Liver (tissue), 9 donors: ENCODE data around the gene CADPS. TPM values are rescaled to one million over a fixed set of nuclear protein-coding genes. Genes with fewer than 3 reads are reported as not detected.

ENCODE experiments used
- DNase-seq: peaks from one replicate; pipeline ENCODE4 v3.0.0-alpha.2; 2017; ENCODE audit warnings: low spot score
- H3K27ac ChIP-seq, 2 donors: one replicate each; pipeline ENCODE4 v1.7.0; 2013; ENCODE audit warnings: inconsistent platforms in 2 of 2, low read length in 2 of 2, control low read depth in 1 of 2, low read depth in 1 of 2, mild to moderate bottlenecking in 1 of 2
- H3K27me3 ChIP-seq, 4 donors: one replicate each; pipeline versions ENCODE4 v1.6.1 to v1.7.0; 2013; ENCODE audit warnings: low read length in 3 of 4, inconsistent platforms in 1 of 4, mild to moderate bottlenecking in 1 of 4, moderate library complexity in 1 of 4; ENCODE audit not compliant: control insufficient read depth in 4 of 4, insufficient read depth in 4 of 4
- H3K36me3 ChIP-seq, 4 donors: one replicate each; pipeline versions ENCODE4 v1.6.1 to v1.7.0; 2013; ENCODE audit warnings: low read length in 3 of 4, mild to moderate bottlenecking in 3 of 4, low read depth in 1 of 4, moderate library complexity in 1 of 4; ENCODE audit not compliant: control insufficient read depth in 4 of 4, insufficient read depth in 3 of 4
- H3K4me1 ChIP-seq, 4 donors: one replicate each; pipeline versions ENCODE4 v1.6.1 to v1.7.0; 2013; ENCODE audit warnings: low read length in 3 of 4, mild to moderate bottlenecking in 3 of 4, moderate library complexity in 1 of 4; ENCODE audit not compliant: control insufficient read depth in 4 of 4, insufficient read depth in 4 of 4
- H3K4me3 ChIP-seq, 3 donors: one replicate each; pipeline versions ENCODE4 v1.6.1 to v1.7.0; 2013; ENCODE audit warnings: low read length in 3 of 3, control low read depth in 1 of 3, low read depth in 1 of 3, mild to moderate bottlenecking in 1 of 3
- H3K9ac ChIP-seq, 2 donors: one replicate each; pipeline ENCODE4 v1.7.0; 2013; ENCODE audit warnings: low read length in 2 of 2, mild to moderate bottlenecking in 2 of 2, moderate library complexity in 2 of 2, control low read depth in 1 of 2, low read depth in 1 of 2
- H3K9me3 ChIP-seq, 4 donors: one replicate each; pipeline versions ENCODE4 v1.6.1 to v1.7.0; 2013; ENCODE audit warnings: low read length in 3 of 4; ENCODE audit not compliant: control insufficient read depth in 4 of 4
- FOXA1 ChIP-seq: IDR thresholded peaks from 2 replicates; pipeline ENCODE4 v1.6.1; 2016; ENCODE audit warnings: antibody characterized with exemption
- GABPA ChIP-seq, 2 donors: IDR thresholded peaks in 1 of 2; conservative IDR thresholded peaks in 1 of 2; 2 replicates each; pipeline ENCODE4 v1.6.1; 2016; ENCODE audit warnings: antibody characterized with exemption in 2 of 2, mild to moderate bottlenecking in 1 of 2, moderate library complexity in 1 of 2
- HNF4G ChIP-seq: IDR thresholded peaks from 2 replicates; pipeline ENCODE4 v1.6.1; 2016; ENCODE audit warnings: antibody characterized with exemption
- JUND ChIP-seq, 2 donors: IDR thresholded peaks; 2 replicates each; pipeline ENCODE4 v1.6.1; 2016; ENCODE audit warnings: antibody characterized with exemption in 2 of 2
- MAX ChIP-seq: IDR thresholded peaks from 2 replicates; pipeline ENCODE4 v1.6.1; 2016; ENCODE audit warnings: antibody characterized with exemption
- NR2F2 ChIP-seq: IDR thresholded peaks from 2 replicates; pipeline ENCODE4 v1.6.1; 2016; ENCODE audit warnings: antibody characterized with exemption
- RAD21 ChIP-seq, 2 donors: IDR thresholded peaks; 2 replicates each; pipeline ENCODE4 v1.6.1; 2016; ENCODE audit warnings: antibody characterized with exemption in 2 of 2, mild to moderate bottlenecking in 2 of 2
- SP1 ChIP-seq: IDR thresholded peaks from 2 replicates; pipeline ENCODE4 v1.6.1; 2018; ENCODE audit warnings: antibody characterized with exemption, mild to moderate bottlenecking
- TAF1 ChIP-seq: conservative IDR thresholded peaks from 2 replicates; pipeline ENCODE4 v1.6.1; 2016; ENCODE audit warnings: antibody characterized with exemption, mild to moderate bottlenecking
- YY1 ChIP-seq: IDR thresholded peaks from 2 replicates; pipeline ENCODE4 v1.6.1; 2016; ENCODE audit warnings: antibody characterized with exemption, mild to moderate bottlenecking
- WGBS: extraction: QIAGEN DNeasy Blood & Tissue Kit; methylation state at CpG from one replicate; pipeline ENCODE4 v1.1.7; 2013; 5-methylcytosine and 5-hydroxymethylcytosine counted together
- polyA plus RNA-seq, 2 donors: library from polyadenylated mRNA; stranded (reverse) in 1 of 2; unstranded in 1 of 2; fragments of 200-250 nt in 1 of 2; fragments of >200 nt in 1 of 2; fragmentation: Nextera tagmentation in 1 of 2; extraction: Ambion mirVana in 1 of 2; gene quantifications; one replicate each; pipeline versions ENCODE4 v1.2.1 to v1.2.3, GENCODE V29; 2013 to 2015
- total RNA-seq, 2 donors: library from RNA; depleted of rRNA; stranded (reverse); fragments of >200 nt; gene quantifications; one replicate each; pipeline ENCODE4 v1.2.3, GENCODE V29; 2014
- TF ChIP-seq, protein P1 (sequence below): IDR thresholded peaks from 2 replicates; pipeline ENCODE4 v1.6.1; 2016; ENCODE audit warnings: antibody characterized with exemption
- TF ChIP-seq, protein P2 (sequence below): IDR thresholded peaks from 2 replicates; pipeline ENCODE4 v1.6.1; 2016; ENCODE audit warnings: antibody characterized with exemption, mild to moderate bottlenecking
- donor health status: healthy.
- donor health status: healthy.
- donor health status: healthy.
- donor health status: healthy.
- donor health status: healthy.

CADPS gene
- total and polyA plus RNA-seq, 4 donors, result 0.05 to 0.37 (median 0.17) TPM; not detected in 1

DNA sequence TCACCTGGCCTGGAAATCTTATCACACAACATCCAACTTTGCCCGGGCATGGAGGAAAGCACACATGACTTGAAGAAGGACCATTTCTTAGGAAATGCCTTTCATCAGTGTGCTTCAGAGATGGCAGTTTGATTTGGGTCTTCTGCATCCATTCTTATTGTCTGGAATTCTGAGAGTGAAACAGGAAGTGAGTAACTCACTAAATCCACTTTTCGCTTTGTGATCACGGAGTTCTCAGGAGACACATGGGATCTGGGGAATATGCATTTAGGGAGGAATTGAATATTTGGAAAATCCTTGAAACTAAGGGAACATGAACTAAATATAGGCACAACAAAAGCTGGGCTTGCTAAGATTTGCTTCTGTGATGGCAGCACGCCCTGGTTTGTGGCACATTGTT, 289.4 kb downstream of the CADPS start:
- no peak overlapping the region for H3K4me3 ChIP-seq
- H3K27me3 ChIP-seq, result peaks cover 0 to 6% (median 0%) of the 10 kb centered on the region in 4 donors
- DNase-seq, result no peak
- H3K9me3 ChIP-seq, result no peaks in the 10 kb centered on the region
- no peaks in the 10 kb centered on the region for H3K4me1 ChIP-seq
- H3K9ac ChIP-seq, result no peak overlapping the region
- H3K36me3 ChIP-seq, result no peaks in the 10 kb centered on the region
- WGBS, result 79% methylated on average over 4 of the region's 4 CpGs
- TF ChIP-seq, protein P1, sequence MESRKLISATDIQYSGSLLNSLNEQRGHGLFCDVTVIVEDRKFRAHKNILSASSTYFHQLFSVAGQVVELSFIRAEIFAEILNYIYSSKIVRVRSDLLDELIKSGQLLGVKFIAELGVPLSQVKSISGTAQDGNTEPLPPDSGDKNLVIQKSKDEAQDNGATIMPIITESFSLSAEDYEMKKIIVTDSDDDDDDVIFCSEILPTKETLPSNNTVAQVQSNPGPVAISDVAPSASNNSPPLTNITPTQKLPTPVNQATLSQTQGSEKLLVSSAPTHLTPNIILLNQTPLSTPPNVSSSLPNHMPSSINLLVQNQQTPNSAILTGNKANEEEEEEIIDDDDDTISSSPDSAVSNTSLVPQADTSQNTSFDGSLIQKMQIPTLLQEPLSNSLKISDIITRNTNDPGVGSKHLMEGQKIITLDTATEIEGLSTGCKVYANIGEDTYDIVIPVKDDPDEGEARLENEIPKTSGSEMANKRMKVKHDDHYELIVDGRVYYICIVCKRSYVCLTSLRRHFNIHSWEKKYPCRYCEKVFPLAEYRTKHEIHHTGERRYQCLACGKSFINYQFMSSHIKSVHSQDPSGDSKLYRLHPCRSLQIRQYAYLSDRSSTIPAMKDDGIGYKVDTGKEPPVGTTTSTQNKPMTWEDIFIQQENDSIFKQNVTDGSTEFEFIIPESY, result no peak
- no peak for TF ChIP-seq TAF1
- no peak for TF ChIP-seq HNF4G
- TF ChIP-seq JUND (IDR thresholded peaks at IDR 0.05), result no peak
- no peak for TF ChIP-seq FOXA1
- TF ChIP-seq, protein P2, sequence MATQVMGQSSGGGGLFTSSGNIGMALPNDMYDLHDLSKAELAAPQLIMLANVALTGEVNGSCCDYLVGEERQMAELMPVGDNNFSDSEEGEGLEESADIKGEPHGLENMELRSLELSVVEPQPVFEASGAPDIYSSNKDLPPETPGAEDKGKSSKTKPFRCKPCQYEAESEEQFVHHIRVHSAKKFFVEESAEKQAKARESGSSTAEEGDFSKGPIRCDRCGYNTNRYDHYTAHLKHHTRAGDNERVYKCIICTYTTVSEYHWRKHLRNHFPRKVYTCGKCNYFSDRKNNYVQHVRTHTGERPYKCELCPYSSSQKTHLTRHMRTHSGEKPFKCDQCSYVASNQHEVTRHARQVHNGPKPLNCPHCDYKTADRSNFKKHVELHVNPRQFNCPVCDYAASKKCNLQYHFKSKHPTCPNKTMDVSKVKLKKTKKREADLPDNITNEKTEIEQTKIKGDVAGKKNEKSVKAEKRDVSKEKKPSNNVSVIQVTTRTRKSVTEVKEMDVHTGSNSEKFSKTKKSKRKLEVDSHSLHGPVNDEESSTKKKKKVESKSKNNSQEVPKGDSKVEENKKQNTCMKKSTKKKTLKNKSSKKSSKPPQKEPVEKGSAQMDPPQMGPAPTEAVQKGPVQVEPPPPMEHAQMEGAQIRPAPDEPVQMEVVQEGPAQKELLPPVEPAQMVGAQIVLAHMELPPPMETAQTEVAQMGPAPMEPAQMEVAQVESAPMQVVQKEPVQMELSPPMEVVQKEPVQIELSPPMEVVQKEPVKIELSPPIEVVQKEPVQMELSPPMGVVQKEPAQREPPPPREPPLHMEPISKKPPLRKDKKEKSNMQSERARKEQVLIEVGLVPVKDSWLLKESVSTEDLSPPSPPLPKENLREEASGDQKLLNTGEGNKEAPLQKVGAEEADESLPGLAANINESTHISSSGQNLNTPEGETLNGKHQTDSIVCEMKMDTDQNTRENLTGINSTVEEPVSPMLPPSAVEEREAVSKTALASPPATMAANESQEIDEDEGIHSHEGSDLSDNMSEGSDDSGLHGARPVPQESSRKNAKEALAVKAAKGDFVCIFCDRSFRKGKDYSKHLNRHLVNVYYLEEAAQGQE, result no peak
- TF ChIP-seq GABPA (IDR thresholded peaks at IDR 0.05 in 1 of 2, conservative IDR thresholded peaks at IDR 0.05 in 1 of 2), result no peak
- no peak for TF ChIP-seq SP1
- TF ChIP-seq RAD21 (IDR thresholded peaks at IDR 0.05), result no peak
- no peak for TF ChIP-seq NR2F2
- no peak for TF ChIP-seq YY1
- no peak for TF ChIP-seq MAX
- H3K27ac ChIP-seq, result no peak overlapping the region

- TF ChIP-seq, protein P1, result no peak
- TF ChIP-seq YY1 (no peak), MAX (no peak)
- Histone ChIP-seq H3K9ac (no peak overlapping the region), H3K27me3 (peaks cover 0 to 6% (median 0%) of the 10 kb centered on the region in 4 donors), H3K4me3 (no peak overlapping the region), H3K27ac (no peak overlapping the region), H3K4me1 (no peaks in the 10 kb centered on the region), H3K9me3 (peaks cover 2 to 3% (median 3%) of the 10 kb centered on the region in 4 donors), H3K36me3 (no peaks in the 10 kb centered on the region)
- 83% methylated on average over 4 of the region's 4 CpGs for whole genome bisulfite sequencing
- no peak for DNase-seq
Observed at GRCh38 chr3:62584636-62585035, 290.6 kb downstream of the CADPS start.
